PC-9 (cell line): ENCODE data around the gene TTC39C.

Experiments
- CTCF ChIP-seq: fragments of 200-600 bp; sonication (generic); conservative IDR thresholded peaks from 2 replicates; pipeline ENCODE4 v1.6.1; 2017; ENCODE audit warnings: mixed run types, antibody characterized with exemption, mild to moderate bottlenecking, moderate library complexity
- EZH2 ChIP-seq: fragments of 200-600 bp; sonication (generic); IDR thresholded peaks from 2 replicates; pipeline ENCODE4 v1.8.0; 2017; ENCODE audit warnings: antibody characterized with exemption, low read depth

DNA sequence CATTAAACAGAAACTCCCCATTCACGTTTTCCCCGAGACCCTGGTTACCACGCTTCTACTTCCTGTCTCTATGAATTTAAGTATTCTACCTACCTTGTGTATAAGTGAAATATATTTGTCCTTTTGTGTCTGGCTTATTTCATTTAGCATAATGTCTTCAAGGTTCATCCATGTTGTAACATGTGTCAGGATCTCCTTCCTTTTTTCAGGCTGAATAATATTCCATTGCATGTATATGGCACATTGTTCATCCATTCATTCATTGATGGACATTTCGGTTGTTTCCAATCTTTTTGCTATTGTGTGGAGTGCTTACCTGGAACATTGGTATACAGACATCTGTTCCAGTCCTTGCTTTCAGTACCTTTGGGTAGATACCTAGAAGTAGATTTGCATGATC is 106.1 kb downstream of the TTC39C start:
- TF ChIP-seq EZH2 (no peak), CTCF (no peak)
